CD14-positive monocyte (primary cell): ENCODE measurements around the gene APOL1. TPM values are rescaled to one million over a fixed set of nuclear protein-coding genes. Genes with fewer than 3 reads are reported as not detected.

Experiments used
- DNase-seq, 3 donors: peaks; one replicate each; pipeline ENCODE4 v3.0.0-alpha.2; 2011 to 2022
- H2AFZ ChIP-seq: 2 replicates; pipeline ENCODE4 v1.6.0; 2012; ENCODE audit warnings: mild to moderate bottlenecking, low read depth, low read length, inconsistent platforms; ENCODE audit not compliant: insufficient read depth, poor library complexity, severe bottlenecking
- H3K27ac ChIP-seq, 2 donors: 1 replicate in 1 of 2; 2 replicates in 1 of 2; pipeline ENCODE4 v1.5.1; 2012 to 2013; ENCODE audit warnings: low read length in 2 of 2, control low read depth in 1 of 2, inconsistent platforms in 1 of 2, low read depth in 1 of 2, mild to moderate bottlenecking in 1 of 2
- H3K27me3 ChIP-seq, 2 donors: one replicate each; pipeline versions ENCODE4 v1.6.0 to v1.6.1; 2011 to 2013; ENCODE audit warnings: low read length in 2 of 2; ENCODE audit not compliant: control insufficient read depth in 2 of 2, insufficient read depth in 2 of 2
- H3K36me3 ChIP-seq, 2 donors: replicated peaks in 1 of 2; 1 replicate in 1 of 2; 2 replicates in 1 of 2; pipeline versions ENCODE4 v1.5.1 to v1.6.1; 2012 to 2013; ENCODE audit warnings: low read length in 2 of 2, control low read depth in 1 of 2, inconsistent platforms in 1 of 2, mild to moderate bottlenecking in 1 of 2; ENCODE audit not compliant: insufficient read depth in 2 of 2, control insufficient read depth in 1 of 2
- H3K4me1 ChIP-seq, 2 donors: 1 replicate in 1 of 2; 2 replicates in 1 of 2; pipeline versions ENCODE4 v1.5.1 to v1.6.1; 2012 to 2013; ENCODE audit warnings: low read length in 2 of 2, control low read depth in 1 of 2, inconsistent platforms in 1 of 2, mild to moderate bottlenecking in 1 of 2, moderate library complexity in 1 of 2; ENCODE audit not compliant: insufficient read depth in 2 of 2, control insufficient read depth in 1 of 2
- H3K4me2 ChIP-seq: replicated peaks from 2 replicates; pipeline ENCODE3; 2012; ENCODE audit warnings: low read length, moderate library complexity, mild to moderate bottlenecking; ENCODE audit not compliant: poor library complexity, severe bottlenecking; ENCODE audit errors: extremely low read depth
- H3K4me3 ChIP-seq, 3 experiments: fragments of 200-600 bp in 1 of 3; sonication (generic) in 1 of 3; replicated peaks in 1 of 3; 1 replicate in 2 of 3; 2 replicates in 1 of 3; pipeline ENCODE4 v1.5.1; 2011 to 2013; ENCODE audit warnings: low read length in 3 of 3, mild to moderate bottlenecking in 3 of 3, control low read depth in 2 of 3, low read depth in 2 of 3, inconsistent platforms in 1 of 3, moderate library complexity in 1 of 3
- H3K79me2 ChIP-seq: 2 replicates; pipeline ENCODE4 v1.6.0; 2012; ENCODE audit warnings: mild to moderate bottlenecking, control low read depth, inconsistent platforms, low read length, moderate library complexity; ENCODE audit not compliant: insufficient read depth
- H3K9ac ChIP-seq: 2 replicates; pipeline ENCODE4 v1.6.0; 2017; ENCODE audit warnings: low read length, mild to moderate bottlenecking; ENCODE audit not compliant: insufficient read depth, poor library complexity, severe bottlenecking
- H3K9me3 ChIP-seq, 2 donors: replicated peaks in 1 of 2; 1 replicate in 1 of 2; 2 replicates in 1 of 2; pipeline versions ENCODE4 v1.5.1 to v1.6.1; 2012 to 2013; ENCODE audit warnings: low read length in 2 of 2, control low read depth in 1 of 2; ENCODE audit not compliant: control insufficient read depth in 1 of 2, insufficient read depth in 1 of 2
- H4K20me1 ChIP-seq: 2 replicates; pipeline ENCODE4 v1.6.0; 2012; ENCODE audit warnings: mild to moderate bottlenecking, low read length, control low read depth, moderate library complexity; ENCODE audit not compliant: insufficient read depth
- H3K27ac Mint-ChIP-seq, 7 donors: one replicate each; pipeline ENCODE4 v1.8.0; 2020; ENCODE audit warnings: mild to moderate bottlenecking in 7 of 7, mixed read lengths in 7 of 7, moderate library complexity in 6 of 7, inconsistent platforms in 2 of 7
- H3K27me3 Mint-ChIP-seq, 3 donors: one replicate each; pipeline ENCODE4 v1.8.0; 2021 to 2022; ENCODE audit warnings: low read depth in 3 of 3, mild to moderate bottlenecking in 3 of 3, mixed read lengths in 3 of 3, moderate library complexity in 3 of 3, inconsistent platforms in 1 of 3
- H3K36me3 Mint-ChIP-seq, 2 donors: one replicate each; pipeline ENCODE4 v1.8.0; 2020; ENCODE audit warnings: mixed read lengths in 2 of 2, inconsistent platforms in 1 of 2, mild to moderate bottlenecking in 1 of 2
- H3K4me1 Mint-ChIP-seq: one replicate; pipeline ENCODE4 v1.8.0; 2020; ENCODE audit warnings: mild to moderate bottlenecking, mixed read lengths
- H3K4me3 Mint-ChIP-seq, 2 donors: one replicate each; pipeline ENCODE4 v1.8.0; 2020; ENCODE audit warnings: mild to moderate bottlenecking in 2 of 2, mixed read lengths in 2 of 2, moderate library complexity in 1 of 2
- H3K9me3 Mint-ChIP-seq, 7 donors: one replicate each; pipeline ENCODE4 v1.8.0; 2020 to 2022; ENCODE audit warnings: mixed read lengths in 7 of 7, mild to moderate bottlenecking in 6 of 7, moderate library complexity in 6 of 7, inconsistent platforms in 2 of 7
- CTCF ChIP-seq: fragments of 200-600 bp; IDR thresholded peaks from one replicate; pipeline ENCODE4 v1.8.0; 2022; ENCODE audit warnings: antibody characterized with exemption, mild to moderate bottlenecking
- WGBS: methylation state at CpG from one replicate; pipeline ENCODE4 v1.1.5; 2013; ENCODE audit warnings: missing lambda C conversion rate; ENCODE audit not compliant: insufficient coverage; 5-methylcytosine and 5-hydroxymethylcytosine counted together
- intact Hi-C, 2 donors: fragments of 100-400 bp; cut with micrococcal nuclease; formaldehyde crosslinking; loops; one replicate each; pipeline versions ENCODE4 v1.15.0 to v1.15.1; 2023
- polyA plus RNA-seq, 3 donors: library from polyadenylated mRNA; depleted of rRNA in 1 of 3; unstranded in 2 of 3; stranded (reverse) in 1 of 3; fragments of 300-500 nt in 2 of 3; fragments of >200 nt in 1 of 3; fragmentation: Illumina TruSeq in 2 of 3; gene quantifications; 1 replicate in 2 of 3; 2 replicates in 1 of 3; pipeline ENCODE4 v1.2.3, GENCODE V29; 2012 to 2021

Gene APOL1
- polyA plus RNA-seq, 3 donors, result 3.4 to 7.5 (median 6.1) TPM

GRCh38 chr22:36212901-36213300 lies 40.0 kb upstream of the APOL1 start:
- Mint-ChIP-seq H3K4me1 (peaks cover 66% of the 10 kb centered on the region), H3K36me3 (peaks cover 3 to 5% of the 10 kb centered on the region in 2 donors), H3K27ac (peak overlapping the region; percentile 66 to 84 (median 75)), H3K4me3 (peak overlapping the region; percentile 6 to 62), H3K9me3 (peaks cover 2 to 15% (median 5%) of the 10 kb centered on the region in 7 donors), H3K27me3 (peaks cover 0 to 9% (median 1%) of the 10 kb centered on the region in 3 donors)
- Histone ChIP-seq H3K4me3 (peak overlapping the region in 1 of 3 experiments; percentile 6), H3K4me1 (peaks cover 55 to 64% of the 10 kb centered on the region in 2 donors), H3K27ac (peak overlapping the region; percentile 30 to 48), H3K36me3 (no peaks in the 10 kb centered on the region), H2AFZ (no peak overlapping the region), H3K4me2 (peak overlapping the region; percentile 35), H3K27me3 (no peaks in the 10 kb centered on the region), H3K9ac (no peak overlapping the region), H4K20me1 (no peaks in the 10 kb centered on the region), H3K9me3 (peaks cover 0 to 3% of the 10 kb centered on the region in 2 donors), H3K79me2 (no peaks in the 10 kb centered on the region)
- TF ChIP-seq CTCF, result no peak
- intact Hi-C loops, result no loop called here
- peak; percentile 42 to 61 (median 59) for DNase-seq

GRCh38 chr22:36213586-36213985 lies 39.3 kb upstream of the APOL1 start:
- H3K27me3 ChIP-seq, result no peaks in the 10 kb centered on the region
- no peak overlapping the region for H3K4me3 ChIP-seq
- H3K27ac Mint-ChIP-seq, result peak overlapping the region in 1 of 7 donors; percentile 39
- 88% methylated on average over 2 of the region's 4 CpGs for WGBS
- intact Hi-C loops, result no loop called here
- peaks cover 61% of the 10 kb centered on the region for H3K4me1 Mint-ChIP-seq
- no peak overlapping the region for H3K4me3 Mint-ChIP-seq
- peaks cover 2 to 15% (median 5%) of the 10 kb centered on the region in 7 donors for H3K9me3 Mint-ChIP-seq
- H3K4me1 ChIP-seq, result peaks cover 55 to 60% of the 10 kb centered on the region in 2 donors
- peak overlapping the region; percentile 35 for H3K4me2 ChIP-seq
- DNase-seq, result no peak
- no peaks in the 10 kb centered on the region for H4K20me1 ChIP-seq
- H3K36me3 Mint-ChIP-seq, result peaks cover 3 to 5% of the 10 kb centered on the region in 2 donors
- H2AFZ ChIP-seq, result no peak overlapping the region
- peaks cover 0 to 9% (median 1%) of the 10 kb centered on the region in 3 donors for H3K27me3 Mint-ChIP-seq
- no peaks in the 10 kb centered on the region for H3K36me3 ChIP-seq
- H3K9ac ChIP-seq, result no peak overlapping the region
- H3K9me3 ChIP-seq, result peaks cover 0 to 3% of the 10 kb centered on the region in 2 donors
- no peak for TF ChIP-seq CTCF
- H3K79me2 ChIP-seq, result no peaks in the 10 kb centered on the region
- peak overlapping the region in 1 of 2 donors; percentile 48 for H3K27ac ChIP-seq
